Measurements from ENCODE around the gene CCDC81.
"Not testable (repeated sequence)": the region's sequence is repeated elsewhere in the genome, so short reads cannot be mapped to it uniquely, and the experiment has no call there.

Gene CCDC81

DNA sequence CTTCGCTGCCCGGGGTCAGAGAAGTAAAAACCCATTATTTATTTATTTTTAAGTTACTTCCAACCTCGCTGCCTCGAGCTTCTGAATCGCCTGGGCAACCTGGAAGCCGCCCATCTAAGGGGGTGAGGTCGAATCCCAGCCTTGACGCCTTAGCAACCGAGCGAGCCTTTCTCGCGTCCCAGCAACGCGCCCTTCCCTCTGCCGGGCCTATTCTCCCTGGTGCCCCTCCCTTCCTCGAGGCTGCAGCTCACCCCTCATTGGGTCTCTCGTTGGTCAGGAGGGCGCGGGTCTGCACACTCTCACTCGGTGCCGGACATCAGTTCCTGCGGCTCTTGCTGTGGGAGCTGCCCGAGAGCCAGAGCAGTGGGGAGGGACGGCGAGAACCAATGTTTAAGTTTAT is at the start of gene CCDC81:
Gene CCDC81, plus strand, starts transcription at position 302 of the 400 bp plus-strand sequence. CDS start 277 bp downstream, outside the sequence.
- no peak for DNase-seq

GRCh38 chr11:86335131-86335767 is 39.4 kb upstream of the CCDC81 start:
- no peak for DNase-seq

DNA sequence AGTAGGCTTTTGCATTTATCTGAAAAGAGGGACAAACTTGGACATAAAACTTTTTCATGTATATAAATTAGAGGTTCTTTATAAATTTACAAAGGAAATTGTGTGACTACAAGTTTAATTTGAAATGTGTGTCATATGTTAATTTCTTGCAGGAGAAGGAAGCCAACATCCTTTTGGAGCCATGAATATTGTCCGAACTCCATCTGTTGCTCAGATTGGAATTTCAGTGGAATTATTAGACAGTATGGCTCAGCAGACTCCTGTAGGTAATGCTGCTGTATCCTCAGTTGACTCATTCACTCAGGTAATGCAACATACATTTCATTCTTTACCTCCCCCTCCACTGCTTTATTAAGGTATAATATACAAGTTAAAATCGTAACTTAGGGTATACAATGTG is 37.5 kb upstream of the CCDC81 start:
- DNase-seq = no peak

- no peak for DNase-seq
These were observed 33.3 kb upstream of the CCDC81 start for GRCh38 chr11:86341382-86341781.

DNA sequence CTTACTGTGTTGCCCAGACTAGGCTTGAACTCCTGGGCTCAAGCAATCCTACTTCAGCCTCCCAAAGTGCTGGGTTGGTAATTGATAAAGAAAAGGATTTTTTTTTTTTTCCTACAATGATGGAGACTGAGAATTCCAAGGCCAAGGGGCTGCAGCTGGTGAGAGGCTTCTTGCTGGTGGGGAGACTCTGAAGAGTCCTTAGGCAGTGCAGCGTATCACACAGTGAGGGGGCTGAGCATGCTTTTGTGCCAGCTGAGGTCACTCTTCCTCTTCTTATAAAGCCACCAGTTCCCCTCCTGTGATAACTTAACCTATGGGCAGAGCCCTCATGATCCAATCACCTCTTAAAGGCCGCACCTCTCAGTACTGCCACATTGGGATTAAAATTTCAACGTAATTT is 28.2 kb upstream of the CCDC81 start:
- no peak for DNase-seq

GRCh38 chr11:86355256-86355655 is 19.4 kb upstream of the CCDC81 start:
- DNase-seq = no peak

DNA sequence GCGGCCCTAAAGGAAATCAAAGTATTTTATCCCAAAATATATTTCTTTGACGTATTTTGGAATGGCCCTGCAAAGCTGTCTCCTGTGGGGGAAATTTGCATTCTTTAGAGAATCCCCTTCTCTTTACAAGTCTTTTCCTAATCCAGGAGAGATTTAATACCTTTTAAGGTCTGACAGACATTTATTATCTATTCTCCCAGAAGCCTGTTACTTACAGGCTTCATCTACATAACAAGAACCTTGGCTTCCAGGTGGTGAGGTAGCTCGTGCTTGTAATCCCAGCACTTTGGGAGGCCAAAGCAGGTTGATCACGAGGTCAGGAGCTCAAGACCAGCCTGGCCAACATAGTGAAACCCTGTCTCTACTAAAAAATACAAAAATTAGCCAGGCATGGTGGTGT is 17.3 kb upstream of the CCDC81 start:
- not testable (repeated sequence) for DNase-seq

DNA sequence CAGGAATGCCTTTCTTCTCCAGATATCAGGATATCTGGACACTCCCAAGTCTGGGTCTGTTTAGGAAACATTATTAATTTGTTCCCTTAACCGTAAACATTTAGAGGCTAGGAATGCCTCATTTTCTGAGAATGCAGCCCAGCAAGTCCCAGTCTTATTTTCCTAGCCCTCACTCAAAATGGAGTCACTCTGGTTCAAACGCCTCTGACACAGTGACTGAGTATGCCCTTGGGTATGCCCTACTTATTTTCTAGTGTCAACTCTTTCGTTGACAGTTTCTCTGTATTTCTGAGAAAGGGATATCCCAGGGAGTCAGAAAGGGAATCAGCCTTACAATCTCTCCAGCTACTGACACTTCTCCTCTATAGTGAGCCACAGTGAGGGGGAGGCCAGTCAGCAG is 16.0 kb upstream of the CCDC81 start:
- no peak for DNase-seq

DNA sequence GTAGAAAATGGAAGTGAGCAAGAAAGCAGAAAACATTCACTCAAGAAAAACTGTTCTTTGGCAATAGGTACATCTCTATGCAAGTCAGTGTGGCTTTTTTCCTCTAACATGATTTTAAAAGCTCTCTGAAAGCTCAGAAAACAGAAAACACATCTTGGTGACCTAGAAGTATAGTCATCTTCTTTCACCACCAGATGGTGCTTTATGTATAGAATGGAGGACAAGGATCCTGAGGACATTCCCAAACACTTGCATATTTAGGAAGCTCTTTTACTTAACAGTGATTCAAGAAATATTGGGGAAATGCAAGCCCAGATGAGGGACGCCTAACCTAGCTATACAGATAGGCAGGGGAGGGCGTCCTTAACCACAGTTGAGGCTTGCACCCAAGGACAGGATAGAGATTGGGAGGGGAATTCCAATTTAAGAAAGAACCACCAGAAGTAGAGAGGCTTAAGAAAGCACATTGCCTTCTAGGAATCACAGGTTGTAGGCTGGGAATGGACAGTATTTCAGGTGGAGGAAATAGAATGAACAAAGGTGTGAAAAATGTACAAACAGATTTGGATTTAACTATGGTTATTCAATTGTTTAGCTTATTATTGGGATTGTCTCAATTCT is 13.8 kb upstream of the CCDC81 start:
- DNase-seq = no peak

DNA sequence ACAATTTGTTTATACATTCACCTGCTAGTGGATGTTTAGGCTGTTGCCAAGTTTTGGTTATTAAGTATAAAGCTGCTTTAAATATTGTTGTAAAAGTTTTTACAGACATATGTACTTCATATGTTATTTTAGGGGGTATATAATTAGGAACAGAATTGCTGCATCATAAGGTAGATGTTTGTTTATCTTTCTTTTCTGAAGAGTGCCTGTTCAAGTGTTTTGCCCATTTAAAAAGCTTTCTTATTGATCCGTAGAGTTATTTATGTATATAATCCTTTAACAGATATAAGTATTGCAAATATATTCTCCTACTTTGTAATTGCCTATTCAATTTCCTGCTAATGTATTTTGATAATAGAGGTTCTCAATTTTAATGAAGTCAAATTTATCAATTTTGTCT is 11.3 kb upstream of the CCDC81 start:
- no peak for DNase-seq

- no peak for DNase-seq
These were observed 9.1 kb upstream of the CCDC81 start for GRCh38 chr11:86365546-86365945.

- no peak for DNase-seq
These were observed 5.0 kb upstream of the CCDC81 start for GRCh38 chr11:86369668-86370067.

DNA sequence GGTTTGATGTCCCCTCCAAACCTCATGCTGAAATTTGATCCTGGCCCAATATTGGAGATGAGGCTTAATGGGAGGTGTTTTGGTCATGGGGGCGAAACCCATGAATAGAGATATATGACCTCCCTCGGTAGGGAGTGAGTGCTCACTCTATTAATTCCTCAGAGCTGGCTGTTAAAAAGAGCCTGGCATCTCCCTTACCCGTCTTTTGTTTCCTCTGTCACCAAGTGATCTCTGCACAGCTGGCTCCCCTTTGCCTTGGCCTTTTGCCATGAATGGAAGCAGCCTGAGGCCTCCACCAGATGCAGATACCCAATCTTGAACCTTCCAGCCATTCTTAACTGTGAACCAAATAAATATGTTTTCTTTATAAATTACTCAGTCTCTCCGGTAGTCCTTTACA is 4.5 kb upstream of the CCDC81 start:
- DNase-seq = no peak

GRCh38 chr11:86370922-86371594 is 3.6 kb upstream of the CCDC81 start:
- DNase-seq = no peak

GRCh38 chr11:86372041-86372440 is 2.6 kb upstream of the CCDC81 start:
- DNase-seq = no peak

- DNase-seq = no peak
These were observed 2.1 kb upstream of the CCDC81 start for GRCh38 chr11:86372586-86372985.

- no peak for DNase-seq
These were observed 618 bp upstream of the CCDC81 start for GRCh38 chr11:86374069-86374468.

- no peak for DNase-seq
These were observed 3.3 kb downstream of the CCDC81 start for GRCh38 chr11:86377972-86378371.

DNA sequence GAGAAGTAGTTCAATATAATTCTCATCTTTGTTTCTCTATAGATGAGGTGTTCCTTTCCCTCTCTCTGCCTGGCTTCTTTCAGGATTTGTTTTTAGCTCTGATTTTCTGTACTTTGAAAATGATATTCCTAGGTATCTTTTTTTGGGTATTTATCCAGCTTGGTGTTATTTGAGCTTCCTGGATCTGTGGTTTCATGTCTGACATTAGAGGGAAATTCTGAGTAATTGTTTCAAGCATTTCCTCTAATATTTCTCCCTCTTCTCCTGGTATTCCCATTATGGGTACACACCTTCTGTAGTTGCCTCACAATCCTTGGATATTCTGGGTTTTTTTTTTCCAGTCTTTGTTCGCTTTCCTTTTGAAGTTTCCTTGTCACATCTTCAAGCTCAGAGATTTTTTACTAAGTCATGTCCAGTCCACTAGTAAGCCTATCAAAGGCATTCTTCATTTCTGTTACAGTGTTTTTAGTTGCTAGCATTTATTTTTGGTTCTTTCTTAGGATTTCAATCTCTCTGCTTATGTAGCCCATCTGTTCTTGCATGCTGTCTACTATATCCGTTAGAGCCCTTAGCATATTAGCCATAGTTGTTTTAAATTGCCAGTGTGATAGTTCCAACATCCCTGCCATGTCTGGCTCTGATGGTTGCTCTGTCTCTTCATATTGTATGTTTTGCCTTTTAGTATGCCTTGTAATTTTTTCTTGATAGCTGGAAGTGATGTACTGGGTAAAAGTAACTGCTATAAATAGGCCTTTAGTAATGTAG is 5.8 kb downstream of the CCDC81 start:
- DNase-seq = no peak

GRCh38 chr11:86383041-86383955 is 8.6 kb downstream of the CCDC81 start:
- DNase-seq = no peak

- DNase-seq = no peak
These were observed 11.6 kb downstream of the CCDC81 start for GRCh38 chr11:86386283-86386682.

DNA sequence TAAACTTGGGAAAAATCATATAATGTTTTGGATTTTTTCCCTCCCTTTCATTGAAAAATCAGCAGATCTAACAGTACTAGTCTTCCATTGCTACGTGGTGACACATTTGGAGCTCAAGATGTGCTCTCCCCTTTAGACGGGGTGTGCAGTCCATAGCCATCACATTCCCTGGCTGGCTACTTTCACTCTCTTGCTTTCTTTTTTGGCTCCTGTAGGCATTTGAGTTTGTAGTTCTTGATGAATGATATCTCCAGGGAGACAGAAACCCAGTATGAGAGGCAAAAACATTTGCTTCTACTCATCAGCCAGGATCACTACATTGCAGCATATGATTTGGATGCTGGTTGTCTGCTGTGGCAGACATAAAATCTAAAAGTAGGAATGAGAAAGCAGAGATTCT is 12.1 kb downstream of the CCDC81 start:
- no peak for DNase-seq

- DNase-seq = no peak
These were observed 13.5 kb downstream of the CCDC81 start for GRCh38 chr11:86388198-86388597.
